Spinal cord (tissue), 10 donors: Measurements from ENCODE around the gene HOXA4. TPM values are rescaled to one million over a fixed set of nuclear protein-coding genes. Genes with fewer than 3 reads are reported as not detected.
A peak's percentile ranks its signal among the peaks of the same experiment; 100 is the strongest.

Experiments used
- DNase-seq, 6 donors: peaks; one replicate each; pipeline versions ENCODE4 v3.0.0 to v3.0.0-alpha.2; 2013 to 2015; ENCODE audit warnings: low spot score in 6 of 6, low read depth in 4 of 6
- H3K27ac ChIP-seq: one replicate; pipeline ENCODE4 v1.5.1; 2013; ENCODE audit warnings: low read depth, low read length, control low read depth
- H3K27me3 ChIP-seq: one replicate; pipeline ENCODE4 v1.6.1; 2013; ENCODE audit warnings: low read length; ENCODE audit not compliant: control insufficient read depth, insufficient read depth
- H3K36me3 ChIP-seq: one replicate; pipeline ENCODE4 v1.6.1; 2013; ENCODE audit warnings: low read length; ENCODE audit not compliant: control insufficient read depth, insufficient read depth
- H3K4me1 ChIP-seq: one replicate; pipeline ENCODE4 v1.6.1; 2013; ENCODE audit warnings: low read length; ENCODE audit not compliant: control insufficient read depth, insufficient read depth
- H3K4me3 ChIP-seq: one replicate; pipeline ENCODE4 v1.5.1; 2013; ENCODE audit warnings: low read depth, low read length, control low read depth
- H3K9me3 ChIP-seq: one replicate; pipeline ENCODE4 v1.6.1; 2013; ENCODE audit warnings: low read length; ENCODE audit not compliant: control insufficient read depth, insufficient read depth
- WGBS: methylation state at CpG from one replicate; pipeline ENCODE4 v1.1.5; 2013; ENCODE audit warnings: missing lambda C conversion rate; ENCODE audit not compliant: insufficient coverage; 5-methylcytosine and 5-hydroxymethylcytosine counted together
- polyA plus RNA-seq, 2 donors: library from polyadenylated mRNA; unstranded; fragments of 120-200 nt; gene quantifications; one replicate each; pipeline ENCODE4 v1.2.1, GENCODE V29; 2013; ENCODE audit not compliant: insufficient read length in 2 of 2
- small RNA-seq: library from RNA; depleted of rRNA; stranded (forward); fragments of <200 nt; gene quantifications from one replicate; pipeline ENCODE3, GENCODE V24; 2014; ENCODE audit warnings: low replicate concordance
- total RNA-seq, 2 donors: library from RNA; depleted of rRNA in 1 of 2; stranded (reverse); fragments of 120-200 nt in 1 of 2; fragments of >200 nt in 1 of 2; gene quantifications; one replicate each; pipeline versions ENCODE4 v1.2.3 to v1.2.4, GENCODE V29; 2013 to 2014
- donor health status: healthy.

Gene HOXA4
- total and polyA plus RNA-seq, 4 donors: 1.4 to 56.1 (median 25.7) TPM

DNA sequence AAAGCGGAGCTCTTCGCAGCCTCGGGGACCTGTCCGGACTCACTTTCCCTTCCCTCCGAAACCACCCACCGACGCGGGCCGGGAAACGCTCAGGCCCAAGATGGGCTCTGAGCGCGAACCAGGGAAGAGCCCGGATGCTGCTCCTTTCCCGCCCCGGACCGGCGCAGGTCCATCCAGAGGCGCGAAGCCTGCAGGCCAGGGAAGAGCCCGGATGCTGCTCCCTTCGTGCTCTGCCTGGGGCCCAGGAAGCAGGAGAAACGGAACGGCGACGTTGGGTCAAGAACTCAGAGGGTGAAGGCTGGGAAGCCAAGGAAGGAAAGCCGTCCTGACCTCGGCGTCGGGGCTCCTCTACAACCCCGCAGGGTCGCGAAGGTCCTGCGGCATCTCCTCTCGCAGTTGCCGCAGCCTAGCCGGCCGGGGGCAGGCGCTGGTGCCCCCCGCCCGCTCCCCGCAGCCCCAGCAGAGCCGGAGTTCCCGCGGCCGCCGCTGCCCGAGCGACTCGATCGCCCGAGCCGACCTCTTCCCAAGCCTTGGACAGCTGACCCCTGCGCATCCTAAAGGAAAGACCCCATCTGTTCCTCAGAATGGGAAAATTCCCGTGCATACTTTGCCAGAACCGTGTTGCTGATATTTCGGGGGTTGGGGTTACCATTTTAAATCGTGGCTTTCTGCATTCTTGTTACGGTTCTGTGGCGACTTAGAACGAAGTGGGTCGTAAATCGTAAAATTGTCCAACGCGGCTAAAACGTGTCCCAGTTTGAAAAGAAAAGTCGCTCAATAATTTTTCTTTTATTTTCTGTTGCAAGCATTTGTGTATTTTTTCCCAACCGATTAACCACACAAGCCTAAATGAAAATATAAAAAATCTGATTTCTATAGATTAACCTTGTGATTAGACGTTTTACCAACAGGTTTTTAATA, 42.3 kb downstream of the HOXA4 start:
- H3K9me3 ChIP-seq: no peaks in the 10 kb centered on the region
- WGBS: 9% methylated on average over 58 of the region's 68 CpGs
- H3K27me3 ChIP-seq: peaks cover 30% of the 10 kb centered on the region
- peak in 3 of 6 donors; percentile 14 to 74 (median 22) for DNase-seq
- peaks cover 10% of the 10 kb centered on the region for H3K4me1 ChIP-seq
- no peak overlapping the region for H3K4me3 ChIP-seq
- H3K36me3 ChIP-seq: no peaks in the 10 kb centered on the region
- no peak overlapping the region for H3K27ac ChIP-seq

DNA sequence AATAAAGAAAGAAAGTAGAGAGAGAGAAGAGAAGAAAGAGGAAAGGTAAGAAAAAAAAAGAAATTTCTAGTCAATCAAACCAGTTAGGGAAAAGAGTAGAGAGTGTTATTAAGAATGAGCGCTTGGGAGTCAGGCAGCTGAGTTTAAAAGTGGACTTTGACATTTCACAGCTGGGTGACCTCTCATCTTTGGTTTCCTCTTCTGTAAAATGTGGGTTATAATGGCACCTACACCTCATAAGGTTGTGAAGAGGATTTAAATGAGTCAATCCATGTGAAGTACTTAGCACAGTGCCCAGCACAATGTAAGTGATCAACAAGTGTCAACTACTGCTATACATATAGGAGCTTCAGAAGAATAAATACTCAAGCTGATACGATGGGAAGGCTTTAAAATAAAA, 46.9 kb downstream of the HOXA4 start:
- Histone ChIP-seq H3K27me3 (peaks cover 18% of the 10 kb centered on the region), H3K4me3 (no peak overlapping the region), H3K9me3 (no peaks in the 10 kb centered on the region), H3K36me3 (no peaks in the 10 kb centered on the region), H3K4me1 (peaks cover 7% of the 10 kb centered on the region), H3K27ac (no peak overlapping the region)
- DNase-seq: no peak
- WGBS: no CpG with 5 or more reads among the region's 2 CpGs

DNA sequence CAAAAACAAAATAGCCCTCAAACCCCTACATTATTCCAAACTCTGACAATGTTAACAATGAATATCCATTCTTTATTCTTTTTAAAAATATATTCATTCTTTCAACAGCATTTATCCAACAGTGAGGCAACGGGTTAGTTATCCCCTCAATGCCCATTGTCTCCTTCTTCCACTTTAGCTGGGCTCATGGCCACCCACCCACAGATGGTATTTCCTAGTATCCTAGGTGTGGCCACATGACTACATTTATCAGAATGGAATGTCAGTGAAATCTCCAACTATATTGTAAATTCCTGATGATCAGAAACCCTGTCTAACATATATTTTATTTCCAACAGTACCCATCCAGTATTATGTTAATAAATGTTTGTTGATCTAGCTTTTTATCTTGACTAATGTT, 48.4 kb downstream of the HOXA4 start:
- WGBS: no CpG with 5 or more reads among the region's 1 CpG
- no peaks in the 10 kb centered on the region for H3K9me3 ChIP-seq
- H3K27me3 ChIP-seq: peaks cover 5% of the 10 kb centered on the region
- DNase-seq: no peak
- H3K36me3 ChIP-seq: no peaks in the 10 kb centered on the region
- no peak overlapping the region for H3K4me3 ChIP-seq
- H3K27ac ChIP-seq: no peak overlapping the region
- no peaks in the 10 kb centered on the region for H3K4me1 ChIP-seq

DNA sequence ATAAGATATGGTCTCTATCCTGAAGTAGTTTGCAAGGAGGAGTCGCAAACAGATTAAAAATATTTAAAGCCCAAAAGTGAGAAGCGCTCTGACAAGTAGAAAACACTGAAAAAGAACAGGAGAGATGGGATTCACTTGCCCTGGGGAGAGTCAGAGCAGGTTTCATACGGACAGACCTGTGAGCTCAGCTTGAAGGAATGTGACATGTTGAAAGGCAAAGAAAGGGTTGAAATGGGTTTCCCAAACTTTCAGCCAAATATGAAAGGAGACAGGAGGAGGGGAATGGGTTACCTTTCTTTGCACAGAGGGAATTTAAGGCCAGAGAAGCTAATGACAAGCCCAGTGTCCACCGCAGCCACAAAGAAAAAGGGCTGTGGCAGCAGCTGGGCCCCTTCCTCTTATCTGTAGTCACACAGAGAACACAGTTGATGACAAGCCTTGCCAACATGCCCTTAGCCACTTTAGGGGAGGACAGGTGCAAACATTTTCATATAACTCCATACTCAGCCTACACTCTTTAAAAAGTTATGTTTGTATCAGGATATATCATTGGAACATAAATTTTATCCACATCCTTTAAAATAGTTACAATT, 49.6 kb downstream of the HOXA4 start:
- WGBS: 61% methylated on average over 4 of the region's 4 CpGs
- no peaks in the 10 kb centered on the region for H3K36me3 ChIP-seq
- H3K4me3 ChIP-seq: no peak overlapping the region
- no peaks in the 10 kb centered on the region for H3K4me1 ChIP-seq
- DNase-seq: no peak
- no peak overlapping the region for H3K27ac ChIP-seq
- H3K9me3 ChIP-seq: no peaks in the 10 kb centered on the region
- H3K27me3 ChIP-seq: peaks cover 2% of the 10 kb centered on the region

DNA sequence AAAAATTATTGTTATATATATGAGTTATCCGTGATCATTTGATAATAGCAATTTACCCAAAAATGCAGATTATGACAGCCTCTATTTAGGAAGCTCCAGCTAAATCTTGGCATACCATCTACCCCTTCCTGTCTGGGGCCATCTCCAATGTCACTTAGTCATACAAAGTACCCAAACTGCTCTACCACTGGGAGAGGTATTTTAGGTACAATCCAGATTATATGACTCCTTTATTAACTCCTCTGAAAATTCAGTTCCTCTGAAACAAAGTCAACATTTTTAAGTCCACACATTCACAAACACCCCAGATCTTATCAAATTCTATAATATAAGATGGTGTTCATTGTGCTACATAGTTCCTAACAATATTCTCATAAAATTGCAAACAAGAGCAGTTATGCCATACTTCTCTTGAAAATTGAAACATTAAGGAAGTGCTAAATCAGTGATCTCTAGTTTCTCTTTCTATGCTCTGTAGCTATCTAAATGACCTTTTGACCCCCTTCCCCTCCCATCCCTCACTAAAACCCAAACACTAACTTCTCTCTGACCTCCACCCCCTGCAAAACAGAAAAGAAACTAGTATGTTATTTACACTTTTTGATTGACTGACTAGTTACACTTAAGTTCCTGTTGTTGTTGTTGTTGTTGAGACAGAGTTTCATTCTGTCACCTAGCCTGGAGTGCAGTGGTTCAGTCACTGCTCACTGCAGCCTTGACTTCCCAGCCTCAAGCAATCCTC, 51.2 kb downstream of the HOXA4 start:
- Histone ChIP-seq H3K36me3 (no peaks in the 10 kb centered on the region), H3K27ac (no peak overlapping the region), H3K4me1 (no peaks in the 10 kb centered on the region), H3K4me3 (no peak overlapping the region), H3K9me3 (peaks cover 2% of the 10 kb centered on the region), H3K27me3 (no peaks in the 10 kb centered on the region)
- WGBS: no CpG with 5 or more reads among the region's 1 CpG
- DNase-seq: no peak

DNA sequence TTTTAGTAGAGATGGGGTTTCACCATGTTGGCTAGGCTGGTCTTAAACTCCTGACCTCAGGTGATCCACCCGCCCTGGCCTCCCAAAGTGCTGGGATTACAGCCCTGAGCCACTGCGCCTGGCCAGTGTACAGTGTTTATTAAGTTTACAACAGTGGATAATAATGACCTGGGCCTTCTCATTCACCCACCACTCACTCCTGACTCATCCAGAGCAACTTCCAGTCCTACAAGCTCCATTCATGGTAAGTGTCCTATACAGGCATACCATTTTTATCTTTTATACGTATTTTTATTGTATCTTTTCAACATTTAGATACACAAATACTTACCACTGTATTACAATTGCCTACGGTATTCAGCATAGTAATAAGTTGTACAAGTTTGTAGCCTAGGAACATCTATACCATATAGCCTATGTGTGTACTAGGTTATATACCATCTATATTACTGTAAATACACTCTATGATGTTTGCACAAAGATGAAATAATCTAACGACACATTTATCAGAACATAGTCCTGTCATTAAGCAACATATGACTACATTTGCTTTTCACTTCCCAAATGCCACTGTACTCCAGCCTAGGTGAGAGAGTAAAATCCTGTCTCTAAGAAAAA, 51.8 kb downstream of the HOXA4 start:
- Histone ChIP-seq H3K4me1 (no peaks in the 10 kb centered on the region), H3K9me3 (peaks cover 2% of the 10 kb centered on the region), H3K36me3 (no peaks in the 10 kb centered on the region), H3K27me3 (no peaks in the 10 kb centered on the region), H3K27ac (no peak overlapping the region), H3K4me3 (no peak overlapping the region)
- WGBS: no CpG with 5 or more reads among the region's 5 CpGs
- DNase-seq: no peak

Small RNA genes lying within 50 kb of the gene (small RNA-seq; reads per million reads assigned to genes)
- gene AC004080.5 (not detected), gene RF01977 (not detected)

Other genes with a start within 250 kb of the HOXA4 start
- gene HOXA1, start 34.8 kb downstream of the HOXA4 start, total RNA-seq: 1 to 10 TPM; 1.2 to 1.4 TPM
- 1 to 10 TPM; 3.1 to 3.9 TPM for gene HOXA1, start 34.8 kb downstream of the HOXA4 start, polyA plus RNA-seq
- gene HOXA2, start 28.1 kb downstream of the HOXA4 start, total RNA-seq: 1 to 10 TPM; 4.4 to 8.1 TPM
- 10 to 100 TPM; 17.7 to 17.9 TPM for gene HOXA2, start 28.1 kb downstream of the HOXA4 start, polyA plus RNA-seq
- 10 to 100 TPM; 20.6 to 32.1 TPM for gene HOXA5, start 12.9 kb upstream of the HOXA4 start, total RNA-seq
- 100 to 1,000 TPM; 159 to 171 TPM for gene HOXA5, start 12.9 kb upstream of the HOXA4 start, polyA plus RNA-seq
- 10 to 100 TPM; 12.5 to 20.5 TPM for gene HOXA6, start 17.0 kb upstream of the HOXA4 start, total RNA-seq
- gene HOXA6, start 17.0 kb upstream of the HOXA4 start, polyA plus RNA-seq: 10 to 100 TPM; 47.4 to 58.3 TPM
- 1 to 10 TPM; 6.2 to 8.8 TPM for gene HOXA3, start 21.8 kb upstream of the HOXA4 start, total RNA-seq
- 10 to 100 TPM; 29.2 to 36.9 TPM for gene HOXA3, start 21.8 kb upstream of the HOXA4 start, polyA plus RNA-seq
- 10 to 100 TPM in 1 of 2 donors, 1 to 10 TPM in 1; 9.6 to 12.6 TPM for gene HOXA7, start 25.9 kb upstream of the HOXA4 start, total RNA-seq
- gene HOXA7, start 25.9 kb upstream of the HOXA4 start, polyA plus RNA-seq: 100 to 1,000 TPM in 1 of 2 donors, 10 to 100 TPM in 1; 91.6 to 111 TPM
- gene HOXA9, start 34.8 kb upstream of the HOXA4 start, total RNA-seq: 10 to 100 TPM in 1 of 2 donors, 1 to 10 TPM in 1; 1.5 to 20.4 TPM
- 1 to 10 TPM; 3.7 to 8.6 TPM for gene HOXA9, start 34.8 kb upstream of the HOXA4 start, polyA plus RNA-seq
- gene HOXA10, start 43.6 kb upstream of the HOXA4 start, total RNA-seq: 10 to 100 TPM in 1 of 2 donors, under 1 TPM in 1; 0.22 to 14.0 TPM
- 1 to 10 TPM in 1 of 2 donors, under 1 TPM in 1; 0.27 to 1.3 TPM for gene HOXA10, start 43.6 kb upstream of the HOXA4 start, polyA plus RNA-seq
- 1 to 10 TPM in 1 of 2 donors, not detected in 1; 2.2 TPM for gene HOXA11, start 54.5 kb upstream of the HOXA4 start, total RNA-seq
- under 1 TPM in 1 of 2 donors, not detected in 1; 0.27 TPM for gene HOXA11, start 54.5 kb upstream of the HOXA4 start, polyA plus RNA-seq
- gene HOXA13, start 69.3 kb upstream of the HOXA4 start, total RNA-seq: under 1 TPM in 1 of 2 donors, not detected in 1; 0.10 TPM
- gene HOXA13, start 69.3 kb upstream of the HOXA4 start, polyA plus RNA-seq: not detected
- under 1 TPM in 1 of 2 donors, not detected in 1; 0.11 TPM for gene EVX1, start 112.0 kb upstream of the HOXA4 start, total RNA-seq
- 1 to 10 TPM in 1 of 2 donors, under 1 TPM in 1; 0.59 to 1.3 TPM for gene EVX1, start 112.0 kb upstream of the HOXA4 start, polyA plus RNA-seq